Keratinocyte (primary cell): ENCODE measurements around the gene SERBP1. TPM values are rescaled to one million over a fixed set of nuclear protein-coding genes. Genes with fewer than 3 reads are reported as not detected.

Experiments used
- DNase-seq: peaks from one replicate; pipeline ENCODE4 v3.0.0-alpha.2; 2011; ENCODE audit warnings: low read depth, missing footprints, low spot score
- FAIRE-seq: peaks from 2 replicates; lab custom pipeline; 2011; peaks lifted over from hg19 to GRCh38; lab: Jason Lieb, UNC
- H2AFZ ChIP-seq: 2 replicates; pipeline ENCODE4 v1.6.0; 2012; ENCODE audit warnings: low read length, control low read depth, inconsistent platforms; ENCODE audit not compliant: control insufficient read depth
- H3K27ac ChIP-seq: 2 replicates; pipeline ENCODE4 v1.5.1; 2011; ENCODE audit warnings: low read length; ENCODE audit not compliant: control insufficient read depth, insufficient read depth
- H3K27me3 ChIP-seq: 3 replicates; pipeline ENCODE4 v1.6.0; 2011; ENCODE audit warnings: low read length; ENCODE audit not compliant: control insufficient read depth, insufficient read depth; ENCODE audit errors: extremely low read depth
- H3K36me3 ChIP-seq, 2 experiments: 2 replicates in 1 of 2; 3 replicates in 1 of 2; pipeline ENCODE4 v1.5.1; 2011; ENCODE audit warnings: low read length in 2 of 2, mild to moderate bottlenecking in 1 of 2; ENCODE audit not compliant: control insufficient read depth in 2 of 2, insufficient read depth in 2 of 2; ENCODE audit errors: extremely low read depth in 1 of 2
- H3K4me1 ChIP-seq: 3 replicates; pipeline ENCODE4 v1.5.1; 2011; ENCODE audit warnings: low read length; ENCODE audit not compliant: control insufficient read depth, insufficient read depth; ENCODE audit errors: extremely low read depth
- H3K4me2 ChIP-seq: 3 replicates; pipeline ENCODE4 v1.6.0; 2011; ENCODE audit warnings: low read depth, low read length; ENCODE audit not compliant: control insufficient read depth, insufficient read depth; ENCODE audit errors: extremely low read depth
- H3K4me3 ChIP-seq, 3 experiments: fragments of 200-600 bp in 1 of 3; sonication (generic) in 1 of 3; 2 replicates in 2 of 3; 3 replicates in 1 of 3; pipeline ENCODE4 v1.5.1; 2011 to 2016; ENCODE audit warnings: low read length in 3 of 3, mild to moderate bottlenecking in 3 of 3, control low read depth in 2 of 3, inconsistent platforms in 1 of 3, low read depth in 1 of 3, mixed read lengths in 1 of 3, mixed run types in 1 of 3, moderate library complexity in 1 of 3; ENCODE audit not compliant: control insufficient read depth in 2 of 3, insufficient read depth in 2 of 3; ENCODE audit errors: extremely low read depth in 1 of 3
- H3K79me2 ChIP-seq: 2 replicates; pipeline ENCODE4 v1.6.0; 2012; ENCODE audit warnings: low read length; ENCODE audit not compliant: control insufficient read depth, insufficient read depth
- H3K9ac ChIP-seq: 3 replicates; pipeline ENCODE4 v1.6.0; 2011; ENCODE audit warnings: low read length; ENCODE audit not compliant: control insufficient read depth, insufficient read depth; ENCODE audit errors: extremely low read depth
- H3K9me1 ChIP-seq: 3 replicates; pipeline ENCODE4 v1.6.0; 2011; ENCODE audit warnings: low read length; ENCODE audit not compliant: control insufficient read depth, insufficient read depth; ENCODE audit errors: extremely low read depth
- H3K9me3 ChIP-seq: 2 replicates; pipeline ENCODE4 v1.5.1; 2012; ENCODE audit warnings: low read depth, low read length; ENCODE audit not compliant: control insufficient read depth
- H4K20me1 ChIP-seq: 3 replicates; pipeline ENCODE4 v1.6.0; 2011; ENCODE audit warnings: low read length; ENCODE audit not compliant: control insufficient read depth, insufficient read depth; ENCODE audit errors: extremely low read depth
- CTCF ChIP-seq, 3 experiments: IDR thresholded peaks in 1 of 3; conservative IDR thresholded peaks in 1 of 3; optimal IDR thresholded peaks in 1 of 3; 2 replicates in 2 of 3; 3 replicates in 1 of 3; pipeline versions ENCODE3 to v1.5.1; 2011; ENCODE audit warnings: low read length in 3 of 3, mild to moderate bottlenecking in 3 of 3, moderate library complexity in 2 of 3, control low read depth in 1 of 3, inconsistent platforms in 1 of 3; ENCODE audit not compliant: insufficient read depth in 2 of 3; ENCODE audit errors: extremely low read depth in 1 of 3
- EZH2 ChIP-seq: IDR thresholded peaks from one replicate; pipeline ENCODE4 v1.6.1; 2012; ENCODE audit warnings: inconsistent platforms, mild to moderate bottlenecking, low read length, moderate library complexity
- dilution Hi-C: fragments of 300-500 bp; cut with MboI; formaldehyde crosslinking; loops from one replicate; pipeline ENCODE4 v1.7.0; 2020; ENCODE audit warnings: low sequenced_read_pairs; ENCODE audit not compliant: extremely low pct_ligation_motif_present
- polyA plus RNA-seq, 5 experiments: library from polyadenylated mRNA; depleted of rRNA in 3 of 5; stranded (reverse) in 3 of 5; stranded (forward) in 1 of 5; unstranded in 1 of 5; fragments of >200 nt; gene quantifications; 1 replicate in 1 of 5; 2 replicates in 3 of 5; 3 replicates in 1 of 5; pipeline versions ENCODE4 v1.2.1 to v1.2.3, GENCODE V29; 2011 to 2012; ENCODE audit warnings: missing spikeins in 2 of 5, low read depth in 1 of 5, low replicate concordance in 1 of 5

Gene SERBP1
- polyA plus RNA-seq, 1 donor (not counting 4 experiments of a cell fraction or from before 2014, with no cell fraction given): 352 TPM

GRCh38 chr1:67437961-67438360 lies 7.8 kb upstream of the SERBP1 start:
- Histone ChIP-seq H3K9me1 (no peaks in the 10 kb centered on the region), H4K20me1 (no peaks in the 10 kb centered on the region), H3K4me1 (peaks cover 12% of the 10 kb centered on the region), H2AFZ (no peak overlapping the region), H3K9ac (no peak overlapping the region), H3K27me3 (no peaks in the 10 kb centered on the region), H3K27ac (no peak overlapping the region), H3K9me3 (no peaks in the 10 kb centered on the region), H3K4me2 (no peak overlapping the region), H3K36me3 (no peaks in the 10 kb centered on the region), H3K79me2 (no peaks in the 10 kb centered on the region), H3K4me3 (no peak overlapping the region)
- DNase-seq (no peak), FAIRE-seq (no peak)
- TF ChIP-seq CTCF (optimal IDR thresholded peaks at IDR 0.05 in 1 of 3, IDR thresholded peaks at IDR 0.05 in 1 of 3, conservative IDR thresholded peaks at IDR 0.05 in 1 of 3; ENCODE audit: extremely low read depth in 1 of 3, insufficient read depth in 2 of 3, low read length in 3 of 3) (no peak), EZH2 (no peak)
- dilution Hi-C loops: no loop called here

GRCh38 chr1:67436511-67437055 lies 6.4 kb upstream of the SERBP1 start:
- FAIRE-seq (no peak), DNase-seq (no peak)
- no peaks in the 10 kb centered on the region for H4K20me1 ChIP-seq
- H3K79me2 ChIP-seq: no peaks in the 10 kb centered on the region
- H3K4me3 ChIP-seq: no peak overlapping the region
- H2AFZ ChIP-seq: no peak overlapping the region
- H3K4me1 ChIP-seq: peaks cover 17% of the 10 kb centered on the region
- dilution Hi-C loops: no loop called here
- no peaks in the 10 kb centered on the region for H3K9me1 ChIP-seq
- no peak overlapping the region for H3K9ac ChIP-seq
- H3K27me3 ChIP-seq: no peaks in the 10 kb centered on the region
- H3K4me2 ChIP-seq: no peak overlapping the region
- no peaks in the 10 kb centered on the region for H3K36me3 ChIP-seq
- no peaks in the 10 kb centered on the region for H3K9me3 ChIP-seq
- no peak overlapping the region for H3K27ac ChIP-seq
- TF ChIP-seq CTCF (optimal IDR thresholded peaks at IDR 0.05 in 1 of 3, IDR thresholded peaks at IDR 0.05 in 1 of 3, conservative IDR thresholded peaks at IDR 0.05 in 1 of 3; ENCODE audit: extremely low read depth in 1 of 3, insufficient read depth in 2 of 3, low read length in 3 of 3) (no peak), EZH2 (no peak)
